K562 (cell line): ENCODE data around the gene RTBDN. TPM values are rescaled to one million over a fixed set of nuclear protein-coding genes. Genes with fewer than 3 reads are reported as not detected.
A peak's percentile ranks its signal among the peaks of the same experiment; 100 is the strongest.

Source experiments
- ATF1 ChIP-seq, 2 experiments: fragments of 450-650 bp in 1 of 2; IDR thresholded peaks; 2 replicates each; pipeline ENCODE4 v1.6.1; 2016; ENCODE audit warnings: missing compliant biosample characterization in 1 of 2, missing genetic modification characterization in 1 of 2
- CBFA2T2 ChIP-seq: fragments of 450-650 bp; conservative IDR thresholded peaks from 2 replicates; pipeline ENCODE4 v1.6.1; 2017; ENCODE audit warnings: mild to moderate bottlenecking
- ERF ChIP-seq: fragments of 450-650 bp; formaldehyde crosslinking; IDR thresholded peaks from 2 replicates; pipeline ENCODE4 v1.4.0; 2020; ENCODE audit warnings: mild to moderate bottlenecking, mixed read lengths
- HDAC6 ChIP-seq: IDR thresholded peaks from 2 replicates; pipeline ENCODE4 v1.6.1; 2012; ENCODE audit warnings: low read depth, mild to moderate bottlenecking, control low read depth, inconsistent platforms, low read length, moderate library complexity
- HNRNPK ChIP-seq: fragments of 200-400 bp; formaldehyde crosslinking; IDR thresholded peaks from one replicate; pipeline ENCODE4 v1.6.1; 2018; ENCODE audit warnings: mild to moderate bottlenecking, low read depth, low read length; ENCODE audit not compliant: poor library complexity, severe bottlenecking
- KDM4B ChIP-seq, 2 experiments: fragments of 450-650 bp in 1 of 2; sonication (generic) in 1 of 2; IDR thresholded peaks; 2 replicates each; pipeline ENCODE4 v1.6.1; 2016 to 2017; ENCODE audit warnings: borderline replicate concordance in 2 of 2, antibody characterized with exemption in 1 of 2, low read depth in 1 of 2, mild to moderate bottlenecking in 1 of 2
- NFE2L1 ChIP-seq: fragments of 450-650 bp; IDR thresholded peaks from 2 replicates; pipeline ENCODE4 v1.6.1; 2016; ENCODE audit warnings: missing genetic modification characterization, low read depth, mild to moderate bottlenecking, missing compliant biosample characterization, moderate library complexity, borderline replicate concordance
- NFYB ChIP-seq: IDR thresholded peaks from 2 replicates; pipeline ENCODE4 v1.6.1; 2011; ENCODE audit warnings: mild to moderate bottlenecking, moderate library complexity; ENCODE audit not compliant: insufficient read length; ENCODE audit errors: extremely low read depth
- PCBP2 ChIP-seq: fragments of 200-400 bp; formaldehyde crosslinking; IDR thresholded peaks from 2 replicates; pipeline ENCODE4 v1.6.1; 2018; ENCODE audit warnings: low read length, low read depth, mild to moderate bottlenecking, moderate library complexity; ENCODE audit not compliant: poor library complexity, severe bottlenecking
- RBM15 ChIP-seq: fragments of 200-400 bp; formaldehyde crosslinking; IDR thresholded peaks from 2 replicates; pipeline ENCODE4 v1.6.1; 2018; ENCODE audit warnings: mild to moderate bottlenecking, low read length, moderate library complexity; ENCODE audit not compliant: insufficient read depth
- RNF2 ChIP-seq: sonication (generic); IDR thresholded peaks from 2 replicates; pipeline ENCODE4 v1.6.1; 2016
- SAFB2 ChIP-seq: fragments of 200-400 bp; formaldehyde crosslinking; IDR thresholded peaks from 2 replicates; pipeline ENCODE4 v1.6.1; 2018; ENCODE audit warnings: borderline replicate concordance, low read length, low read depth, moderate library complexity; ENCODE audit not compliant: severe bottlenecking
- SLC30A9 ChIP-seq: fragments of 250-450 bp; sonication (Bioruptor Pico); IDR thresholded peaks from 2 replicates; pipeline ENCODE4 v1.8.0; 2022; ENCODE audit warnings: mild to moderate bottlenecking, moderate library complexity
- SUPT5H ChIP-seq: fragments of 450-650 bp; IDR thresholded peaks from 2 replicates; pipeline ENCODE4 v1.6.1; 2016
- TCFL5 ChIP-seq: fragments of 250-450 bp; sonication (Bioruptor Pico); conservative IDR thresholded peaks from 2 replicates; pipeline ENCODE4 v1.6.1; 2021; ENCODE audit warnings: mild to moderate bottlenecking, moderate library complexity, matching md5 sums
- ZNF232 ChIP-seq: sonication (generic); formaldehyde crosslinking; IDR thresholded peaks from 2 replicates; pipeline ENCODE4 v1.8.0; 2022; ENCODE audit warnings: mild to moderate bottlenecking, missing genetic modification reagents
- polyA plus RNA-seq, 8 experiments: library from polyadenylated mRNA; depleted of rRNA in 4 of 8; stranded (reverse) in 5 of 8; unstranded in 3 of 8; fragments of >200 nt; fragmentation: Nextera tagmentation in 2 of 8; fragmentation: Illumina TruSeq in 1 of 8; extraction: Ambion mirVana in 2 of 8; extraction: Trizol in 1 of 8; gene quantifications; 2 replicates each; pipeline versions ENCODE4 v1.2.1 to v1.2.3, GENCODE V29; 2011 to 2014; ENCODE audit warnings: inconsistent platforms in 1 of 8, missing spikeins in 1 of 8
- total RNA-seq, 7 experiments: library from RNA; depleted of rRNA in 6 of 7; stranded (reverse); fragments of >200 nt in 6 of 7; fragmentation: Illumina TruSeq in 2 of 7; extraction: Trizol in 2 of 7; gene quantifications; 2 replicates each; pipeline versions ENCODE4 v1.2.1 to v1.2.3, GENCODE V29; 2011 to 2021; ENCODE audit warnings: low replicate concordance in 1 of 7
- TF ChIP-seq, protein P1 (sequence below): sonication (generic); formaldehyde crosslinking; IDR thresholded peaks from 2 replicates; pipeline ENCODE4 v1.9.0; 2022; ENCODE audit warnings: mild to moderate bottlenecking, missing genetic modification reagents
- TF ChIP-seq, protein P2 (sequence below): fragments of 250-450 bp; sonication (Bioruptor Pico); IDR thresholded peaks from 2 replicates; pipeline ENCODE4 v1.5.0; 2022; ENCODE audit warnings: mild to moderate bottlenecking
- TF ChIP-seq, protein P3 (sequence below): fragments of 250-450 bp; sonication (Bioruptor Pico); IDR thresholded peaks from 2 replicates; pipeline ENCODE4 v1.8.0; 2021; ENCODE audit warnings: moderate library complexity, mild to moderate bottlenecking, inconsistent platforms
- TF ChIP-seq, protein P4 (sequence below): fragments of 450-650 bp; formaldehyde crosslinking; IDR thresholded peaks from 2 replicates; pipeline ENCODE4 v1.4.0; 2022; ENCODE audit warnings: mild to moderate bottlenecking, moderate library complexity
- TF ChIP-seq, protein P5 (sequence below), 3 experiments: fragments of 200-800 bp in 1 of 3; sonication (Bioruptor generic) in 1 of 3; sonication (generic) in 1 of 3; formaldehyde crosslinking in 1 of 3; IDR thresholded peaks; 2 replicates each; pipeline versions ENCODE4 v1.6.1 to v1.8.0; 2016 to 2022; ENCODE audit warnings: mild to moderate bottlenecking in 2 of 3, missing compliant biosample characterization in 2 of 3, missing genetic modification characterization in 2 of 3, missing genetic modification reagents in 1 of 3
- TF ChIP-seq, protein P6 (sequence below): fragments of 450-650 bp; formaldehyde crosslinking; IDR thresholded peaks from 2 replicates; pipeline ENCODE4 v1.4.0; 2020; ENCODE audit warnings: mild to moderate bottlenecking, moderate library complexity

Gene RTBDN
- total and polyA plus RNA-seq, 9 of the 15 experiments (the other 6 are each of a cell fraction or from before 2014, with no cell fraction given), result 0.20 to 2.3 (median 0.72) TPM; not detected in 1

DNA sequence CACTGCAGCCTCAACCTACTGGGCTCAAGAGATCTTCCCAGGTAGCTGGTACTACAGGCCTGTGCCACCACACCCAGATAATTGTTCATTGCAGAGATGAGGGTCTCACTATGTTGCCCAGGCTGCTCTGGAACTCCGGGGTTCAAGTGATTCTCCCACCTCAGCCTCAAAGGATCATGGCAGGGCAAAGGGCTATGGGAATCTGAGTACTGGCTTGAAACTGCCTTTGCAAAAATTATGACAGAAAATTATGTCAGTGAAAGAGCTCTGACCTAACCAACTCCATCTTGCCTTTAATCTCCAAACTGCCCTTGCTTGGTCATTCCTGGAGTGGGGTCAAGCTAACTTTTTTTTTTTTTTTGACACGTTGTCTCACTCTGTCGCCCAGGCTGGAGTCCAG is 48.2 kb upstream of the RTBDN start (continued):
- TF ChIP-seq, protein P1, sequence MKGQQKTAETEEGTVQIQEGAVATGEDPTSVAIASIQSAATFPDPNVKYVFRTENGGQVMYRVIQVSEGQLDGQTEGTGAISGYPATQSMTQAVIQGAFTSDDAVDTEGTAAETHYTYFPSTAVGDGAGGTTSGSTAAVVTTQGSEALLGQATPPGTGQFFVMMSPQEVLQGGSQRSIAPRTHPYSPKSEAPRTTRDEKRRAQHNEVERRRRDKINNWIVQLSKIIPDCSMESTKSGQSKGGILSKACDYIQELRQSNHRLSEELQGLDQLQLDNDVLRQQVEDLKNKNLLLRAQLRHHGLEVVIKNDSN (CRISPR knock-in tag), result no peak
- TF ChIP-seq, protein P2, sequence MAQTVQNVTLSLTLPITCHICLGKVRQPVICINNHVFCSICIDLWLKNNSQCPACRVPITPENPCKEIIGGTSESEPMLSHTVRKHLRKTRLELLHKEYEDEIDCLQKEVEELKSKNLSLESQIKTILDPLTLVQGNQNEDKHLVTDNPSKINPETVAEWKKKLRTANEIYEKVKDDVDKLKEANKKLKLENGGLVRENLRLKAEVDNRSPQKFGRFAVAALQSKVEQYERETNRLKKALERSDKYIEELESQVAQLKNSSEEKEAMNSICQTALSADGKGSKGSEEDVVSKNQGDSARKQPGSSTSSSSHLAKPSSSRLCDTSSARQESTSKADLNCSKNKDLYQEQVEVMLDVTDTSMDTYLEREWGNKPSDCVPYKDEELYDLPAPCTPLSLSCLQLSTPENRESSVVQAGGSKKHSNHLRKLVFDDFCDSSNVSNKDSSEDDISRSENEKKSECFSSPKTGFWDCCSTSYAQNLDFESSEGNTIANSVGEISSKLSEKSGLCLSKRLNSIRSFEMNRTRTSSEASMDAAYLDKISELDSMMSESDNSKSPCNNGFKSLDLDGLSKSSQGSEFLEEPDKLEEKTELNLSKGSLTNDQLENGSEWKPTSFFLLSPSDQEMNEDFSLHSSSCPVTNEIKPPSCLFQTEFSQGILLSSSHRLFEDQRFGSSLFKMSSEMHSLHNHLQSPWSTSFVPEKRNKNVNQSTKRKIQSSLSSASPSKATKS (CRISPR knock-in tag), result no peak
- TF ChIP-seq SAFB2 (no peak), PCBP2 (no peak), RBM15 (no peak), SLC30A9 (CRISPR knock-in tag) (no peak), HNRNPK (no peak), ERF (CRISPR knock-in tag) (peak; percentile 85; the same call in 1 of the 2 replicates), ATF1 (CRISPR knock-in tag; IDR thresholded peaks at IDR 0.05) (no peak), ATF1 (tag; IDR thresholded peaks at IDR 0.05) (no peak), NFE2L1 (peak; percentile 20; the same call in 1 of the 2 replicates), TCFL5 (CRISPR knock-in tag) (0 out of 2 replicates have a peak, but pooled peaks have one; percentile 41), SUPT5H (no peak), KDM4B (IDR thresholded peaks at IDR 0.05; ENCODE audit: borderline replicate concordance in 2 of 2, low read depth in 1 of 2) (no peak), ZNF232 (CRISPR knock-in tag) (no peak), HDAC6 (no peak), RNF2 (no peak), NFYB (no peak), CBFA2T2 (no peak)
- TF ChIP-seq, protein P3, sequence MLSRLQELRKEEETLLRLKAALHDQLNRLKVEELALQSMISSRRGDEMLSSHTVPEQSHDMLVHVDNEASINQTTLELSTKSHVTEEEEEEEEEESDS, result no peak
- TF ChIP-seq, protein P4, sequence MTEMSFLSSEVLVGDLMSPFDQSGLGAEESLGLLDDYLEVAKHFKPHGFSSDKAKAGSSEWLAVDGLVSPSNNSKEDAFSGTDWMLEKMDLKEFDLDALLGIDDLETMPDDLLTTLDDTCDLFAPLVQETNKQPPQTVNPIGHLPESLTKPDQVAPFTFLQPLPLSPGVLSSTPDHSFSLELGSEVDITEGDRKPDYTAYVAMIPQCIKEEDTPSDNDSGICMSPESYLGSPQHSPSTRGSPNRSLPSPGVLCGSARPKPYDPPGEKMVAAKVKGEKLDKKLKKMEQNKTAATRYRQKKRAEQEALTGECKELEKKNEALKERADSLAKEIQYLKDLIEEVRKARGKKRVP (CRISPR knock-in tag), result peak; percentile 75
- TF ChIP-seq, protein P5, sequence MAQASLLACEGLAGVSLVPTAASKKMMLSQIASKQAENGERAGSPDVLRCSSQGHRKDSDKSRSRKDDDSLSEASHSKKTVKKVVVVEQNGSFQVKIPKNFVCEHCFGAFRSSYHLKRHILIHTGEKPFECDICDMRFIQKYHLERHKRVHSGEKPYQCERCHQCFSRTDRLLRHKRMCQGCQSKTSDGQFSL (CRISPR knock-in tag; IDR thresholded peaks at IDR 0.05), result no peak
- TF ChIP-seq, protein P5 (tag; IDR thresholded peaks at IDR 0.05), result peak in 1 of 2 experiments; percentile 93; a peak in 2 of 4 replicates
- TF ChIP-seq, protein P6, sequence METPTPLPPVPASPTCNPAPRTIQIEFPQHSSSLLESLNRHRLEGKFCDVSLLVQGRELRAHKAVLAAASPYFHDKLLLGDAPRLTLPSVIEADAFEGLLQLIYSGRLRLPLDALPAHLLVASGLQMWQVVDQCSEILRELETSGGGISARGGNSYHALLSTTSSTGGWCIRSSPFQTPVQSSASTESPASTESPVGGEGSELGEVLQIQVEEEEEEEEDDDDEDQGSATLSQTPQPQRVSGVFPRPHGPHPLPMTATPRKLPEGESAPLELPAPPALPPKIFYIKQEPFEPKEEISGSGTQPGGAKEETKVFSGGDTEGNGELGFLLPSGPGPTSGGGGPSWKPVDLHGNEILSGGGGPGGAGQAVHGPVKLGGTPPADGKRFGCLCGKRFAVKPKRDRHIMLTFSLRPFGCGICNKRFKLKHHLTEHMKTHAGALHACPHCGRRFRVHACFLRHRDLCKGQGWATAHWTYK, result peak; percentile 92
